DOHH2 (cell line): ENCODE measurements around the gene CEP44.

Experiments used
- H3F3A ChIP-seq: fragments of 200-600 bp; sonication (generic), shearing (Covaris generic); 2 replicates; pipeline ENCODE4 v1.6.0; 2016; ENCODE audit warnings: antibody characterized with exemption, mild to moderate bottlenecking; ENCODE audit not compliant: control insufficient read depth, insufficient read depth
- H3K27ac ChIP-seq: fragments of 200-600 bp; sonication (generic); 2 replicates; pipeline ENCODE4 v1.5.1; 2014; ENCODE audit warnings: low read depth, mild to moderate bottlenecking, low read length, moderate library complexity
- H3K27me3 ChIP-seq: fragments of 200-600 bp; sonication (generic); 2 replicates; pipeline ENCODE4 v1.6.1; 2014; ENCODE audit warnings: mild to moderate bottlenecking, low read length, mixed read lengths; ENCODE audit not compliant: control insufficient read depth
- H3K36me3 ChIP-seq: fragments of 200-600 bp; sonication (generic); 2 replicates; pipeline ENCODE4 v1.6.1; 2014; ENCODE audit warnings: mild to moderate bottlenecking, low read length, moderate library complexity, mixed read lengths; ENCODE audit not compliant: control insufficient read depth
- H3K4me1 ChIP-seq: fragments of 200-600 bp; sonication (generic); 2 replicates; pipeline ENCODE4 v1.6.1; 2014; ENCODE audit warnings: mild to moderate bottlenecking, low read length, mixed read lengths; ENCODE audit not compliant: control insufficient read depth
- H3K4me2 ChIP-seq: fragments of 200-600 bp; sonication (generic); 2 replicates; pipeline ENCODE4 v1.6.0; 2014; ENCODE audit warnings: mild to moderate bottlenecking, low read length, moderate library complexity
- H3K4me3 ChIP-seq: fragments of 200-600 bp; sonication (generic); 2 replicates; pipeline ENCODE4 v1.5.1; 2014; ENCODE audit warnings: mild to moderate bottlenecking, low read length, mixed read lengths
- H3K79me2 ChIP-seq: fragments of 200-600 bp; sonication (generic); 2 replicates; pipeline ENCODE4 v1.6.1; 2014; ENCODE audit warnings: mild to moderate bottlenecking, low read length, mixed read lengths; ENCODE audit not compliant: control insufficient read depth
- H3K9me2 ChIP-seq: fragments of 200-600 bp; sonication (generic); replicated peaks from 2 replicates; pipeline ENCODE4 v1.6.1; 2014; ENCODE audit warnings: mild to moderate bottlenecking, low read length, mixed read lengths; ENCODE audit not compliant: control insufficient read depth
- H3K9me3 ChIP-seq: fragments of 200-600 bp; sonication (generic); 2 replicates; pipeline ENCODE4 v1.6.1; 2014; ENCODE audit warnings: antibody characterized with exemption, low read length, mixed read lengths; ENCODE audit not compliant: control insufficient read depth, insufficient read depth
- H4K20me1 ChIP-seq: fragments of 200-600 bp; sonication (generic); 2 replicates; pipeline ENCODE4 v1.6.0; 2014; ENCODE audit warnings: low read depth, mild to moderate bottlenecking, antibody characterized with exemption, low read length, moderate library complexity; ENCODE audit not compliant: control insufficient read depth, insufficient read depth
- EZH2phosphoT487 ChIP-seq: fragments of 200-600 bp; sonication (generic); IDR thresholded peaks from 2 replicates; pipeline ENCODE4 v1.6.1; 2017; ENCODE audit warnings: borderline replicate concordance, mild to moderate bottlenecking, antibody characterized with exemption, low read length, moderate library complexity, mixed read lengths
- TF ChIP-seq, protein P1 (sequence below): fragments of 200-600 bp; sonication (generic); IDR thresholded peaks from one replicate; pipeline ENCODE4 v1.5.1; 2014; ENCODE audit warnings: antibody characterized with exemption, mild to moderate bottlenecking, low read depth, low read length; ENCODE audit not compliant: poor library complexity, severe bottlenecking

Gene CEP44

DNA sequence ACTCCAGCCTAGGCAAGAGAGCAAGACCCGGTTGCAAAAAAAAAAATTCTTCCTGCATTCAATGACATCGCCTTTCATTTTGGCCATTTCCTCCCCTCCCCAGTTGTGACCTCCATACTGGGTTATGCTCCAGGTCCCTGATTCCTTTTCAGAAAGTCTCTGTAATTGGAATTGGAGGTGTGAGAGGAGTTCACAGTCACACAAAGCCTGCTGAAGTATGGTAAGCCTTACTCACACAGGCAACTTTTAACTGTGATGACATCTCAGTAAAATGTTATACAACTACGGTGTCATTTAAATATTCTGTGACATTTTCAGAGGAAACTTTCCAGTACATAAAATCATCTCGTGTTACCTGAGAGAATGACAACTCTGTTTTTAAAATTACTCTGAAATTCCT, 73.6 kb downstream of the CEP44 start:
- H3F3A ChIP-seq: no peaks in the 10 kb centered on the region
- H3K4me2 ChIP-seq: no peak overlapping the region
- no peak overlapping the region for H3K27ac ChIP-seq
- no peaks in the 10 kb centered on the region for H3K9me3 ChIP-seq
- H3K4me3 ChIP-seq: no peak overlapping the region
- H3K36me3 ChIP-seq: no peaks in the 10 kb centered on the region
- H3K27me3 ChIP-seq: no peaks in the 10 kb centered on the region
- no peaks in the 10 kb centered on the region for H3K79me2 ChIP-seq
- H3K4me1 ChIP-seq: no peaks in the 10 kb centered on the region
- TF ChIP-seq, protein P1, sequence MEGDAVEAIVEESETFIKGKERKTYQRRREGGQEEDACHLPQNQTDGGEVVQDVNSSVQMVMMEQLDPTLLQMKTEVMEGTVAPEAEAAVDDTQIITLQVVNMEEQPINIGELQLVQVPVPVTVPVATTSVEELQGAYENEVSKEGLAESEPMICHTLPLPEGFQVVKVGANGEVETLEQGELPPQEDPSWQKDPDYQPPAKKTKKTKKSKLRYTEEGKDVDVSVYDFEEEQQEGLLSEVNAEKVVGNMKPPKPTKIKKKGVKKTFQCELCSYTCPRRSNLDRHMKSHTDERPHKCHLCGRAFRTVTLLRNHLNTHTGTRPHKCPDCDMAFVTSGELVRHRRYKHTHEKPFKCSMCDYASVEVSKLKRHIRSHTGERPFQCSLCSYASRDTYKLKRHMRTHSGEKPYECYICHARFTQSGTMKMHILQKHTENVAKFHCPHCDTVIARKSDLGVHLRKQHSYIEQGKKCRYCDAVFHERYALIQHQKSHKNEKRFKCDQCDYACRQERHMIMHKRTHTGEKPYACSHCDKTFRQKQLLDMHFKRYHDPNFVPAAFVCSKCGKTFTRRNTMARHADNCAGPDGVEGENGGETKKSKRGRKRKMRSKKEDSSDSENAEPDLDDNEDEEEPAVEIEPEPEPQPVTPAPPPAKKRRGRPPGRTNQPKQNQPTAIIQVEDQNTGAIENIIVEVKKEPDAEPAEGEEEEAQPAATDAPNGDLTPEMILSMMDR: no peak
- TF ChIP-seq EZH2phosphoT487: no peak
- no peaks in the 10 kb centered on the region for H4K20me1 ChIP-seq
- no peaks in the 10 kb centered on the region for H3K9me2 ChIP-seq

DNA sequence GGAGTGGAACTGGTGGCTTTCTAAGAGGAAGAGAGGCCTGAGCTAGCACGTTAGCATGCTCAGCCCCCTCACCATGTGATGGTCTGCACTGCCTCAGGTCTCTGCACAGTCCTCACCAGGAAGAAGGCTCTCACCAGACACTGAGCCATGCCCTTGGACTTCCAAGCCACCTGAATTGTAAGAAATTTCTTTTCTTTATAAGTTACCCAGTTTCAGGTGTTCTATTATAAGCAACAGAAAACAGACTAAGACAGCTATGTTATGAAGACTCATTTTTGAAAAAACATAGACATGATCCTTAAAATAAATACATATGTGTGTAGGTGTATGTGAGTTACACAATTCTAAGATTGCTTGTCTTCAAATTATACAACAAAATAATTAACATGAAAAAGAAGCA, 74.7 kb downstream of the CEP44 start:
- no peaks in the 10 kb centered on the region for H3K36me3 ChIP-seq
- H3K9me2 ChIP-seq: no peaks in the 10 kb centered on the region
- H3K4me2 ChIP-seq: no peak overlapping the region
- no peaks in the 10 kb centered on the region for H4K20me1 ChIP-seq
- H3K9me3 ChIP-seq: no peaks in the 10 kb centered on the region
- no peaks in the 10 kb centered on the region for H3F3A ChIP-seq
- H3K79me2 ChIP-seq: no peaks in the 10 kb centered on the region
- no peak overlapping the region for H3K4me3 ChIP-seq
- H3K27ac ChIP-seq: no peak overlapping the region
- no peaks in the 10 kb centered on the region for H3K4me1 ChIP-seq
- TF ChIP-seq, protein P1: no peak
- no peak for TF ChIP-seq EZH2phosphoT487
- H3K27me3 ChIP-seq: no peaks in the 10 kb centered on the region

- no peak overlapping the region for H3K4me2 ChIP-seq
Observed at GRCh38 chr4:174358829-174359228, 75.1 kb downstream of the CEP44 start.

More at GRCh38 chr4:174358829-174359228, 75.1 kb downstream of the CEP44 start:
- Histone ChIP-seq H3K4me3 (no peak overlapping the region), H3K27me3 (no peaks in the 10 kb centered on the region), H3F3A (no peaks in the 10 kb centered on the region), H3K79me2 (no peaks in the 10 kb centered on the region), H3K27ac (no peak overlapping the region), H3K9me3 (no peaks in the 10 kb centered on the region), H3K36me3 (no peaks in the 10 kb centered on the region), H3K4me1 (no peaks in the 10 kb centered on the region), H4K20me1 (no peaks in the 10 kb centered on the region), H3K9me2 (no peaks in the 10 kb centered on the region)
- TF ChIP-seq, protein P1: no peak
- no peak for TF ChIP-seq EZH2phosphoT487
